ENCODE data around the gene NOS1AP. TPM values are rescaled to one million over a fixed set of nuclear protein-coding genes. Genes with fewer than 3 reads are reported as not detected.

Gene NOS1AP
- total RNA-seq, 2 experiments from 2014 or later = not detected

DNA sequence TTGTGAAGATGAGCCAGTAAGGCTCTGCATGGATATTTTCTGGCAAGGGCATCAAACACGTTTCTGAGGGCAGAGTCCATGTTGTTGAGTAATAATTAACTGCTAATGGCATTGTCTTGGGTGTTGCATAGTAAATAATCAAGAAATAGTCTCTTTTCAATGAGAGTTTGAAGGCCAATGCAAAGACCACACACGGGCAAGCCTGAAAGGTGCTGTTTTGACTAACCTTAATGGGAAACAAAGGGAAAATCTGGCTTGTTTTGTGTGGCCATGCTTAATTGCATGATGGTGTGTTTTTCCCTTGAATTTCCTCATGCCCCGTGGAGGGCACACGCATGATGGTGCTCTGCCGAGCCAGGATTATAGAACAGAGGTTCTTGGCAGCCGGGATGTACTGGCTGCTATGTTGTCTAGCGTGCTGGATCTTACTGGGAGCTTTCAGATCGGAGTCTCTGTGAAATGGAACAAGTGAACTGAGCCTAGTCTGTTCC, 127.6 kb downstream of the NOS1AP start:
- no TSS peak for BruUV-seq (replicated peaks)
- TF ChIP-seq, protein P1, sequence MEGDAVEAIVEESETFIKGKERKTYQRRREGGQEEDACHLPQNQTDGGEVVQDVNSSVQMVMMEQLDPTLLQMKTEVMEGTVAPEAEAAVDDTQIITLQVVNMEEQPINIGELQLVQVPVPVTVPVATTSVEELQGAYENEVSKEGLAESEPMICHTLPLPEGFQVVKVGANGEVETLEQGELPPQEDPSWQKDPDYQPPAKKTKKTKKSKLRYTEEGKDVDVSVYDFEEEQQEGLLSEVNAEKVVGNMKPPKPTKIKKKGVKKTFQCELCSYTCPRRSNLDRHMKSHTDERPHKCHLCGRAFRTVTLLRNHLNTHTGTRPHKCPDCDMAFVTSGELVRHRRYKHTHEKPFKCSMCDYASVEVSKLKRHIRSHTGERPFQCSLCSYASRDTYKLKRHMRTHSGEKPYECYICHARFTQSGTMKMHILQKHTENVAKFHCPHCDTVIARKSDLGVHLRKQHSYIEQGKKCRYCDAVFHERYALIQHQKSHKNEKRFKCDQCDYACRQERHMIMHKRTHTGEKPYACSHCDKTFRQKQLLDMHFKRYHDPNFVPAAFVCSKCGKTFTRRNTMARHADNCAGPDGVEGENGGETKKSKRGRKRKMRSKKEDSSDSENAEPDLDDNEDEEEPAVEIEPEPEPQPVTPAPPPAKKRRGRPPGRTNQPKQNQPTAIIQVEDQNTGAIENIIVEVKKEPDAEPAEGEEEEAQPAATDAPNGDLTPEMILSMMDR (conservative IDR thresholded peaks at IDR 0.05; ENCODE audit: low read length) = no peak
- no peak for TF ChIP-seq EZH2phosphoT487 (IDR thresholded peaks at IDR 0.05; ENCODE audit: borderline replicate concordance, low read depth, low read length)
- Histone ChIP-seq H3K4me2 (ENCODE audit: low read length) (no peak overlapping the region), H3K9me3 (ENCODE audit: low read length) (no peaks in the 10 kb centered on the region), H3K9me2 (ENCODE audit: insufficient read depth, low read length) (no peaks in the 10 kb centered on the region), H3K79me2 (ENCODE audit: insufficient read depth, low read depth, low read length) (no peaks in the 10 kb centered on the region), H4K20me1 (ENCODE audit: insufficient read depth, low read length) (no peaks in the 10 kb centered on the region), H3K36me3 (ENCODE audit: insufficient read depth, low read length) (no peaks in the 10 kb centered on the region), H3K4me1 (ENCODE audit: insufficient read depth, low read length, poor library complexity, severe bottlenecking) (no peaks in the 10 kb centered on the region), H2AFZ (ENCODE audit: low read length) (no peak overlapping the region), H3K27ac (ENCODE audit: low read depth, low read length, poor library complexity, severe bottlenecking) (no peak overlapping the region), H3K4me3 (ENCODE audit: low read depth, low read length, poor library complexity, severe bottlenecking) (no peak overlapping the region)
- no peak for DNase-seq (ENCODE audit: low spot score)
- CTCF ChIA-PET (ENCODE audit: unreplicated experiment) = no interaction called here
- POLR2A ChIA-PET = no interaction called here
- intact Hi-C loops (cut with micrococcal nuclease; ENCODE audit: unreplicated experiment) = no loop called here

DNA sequence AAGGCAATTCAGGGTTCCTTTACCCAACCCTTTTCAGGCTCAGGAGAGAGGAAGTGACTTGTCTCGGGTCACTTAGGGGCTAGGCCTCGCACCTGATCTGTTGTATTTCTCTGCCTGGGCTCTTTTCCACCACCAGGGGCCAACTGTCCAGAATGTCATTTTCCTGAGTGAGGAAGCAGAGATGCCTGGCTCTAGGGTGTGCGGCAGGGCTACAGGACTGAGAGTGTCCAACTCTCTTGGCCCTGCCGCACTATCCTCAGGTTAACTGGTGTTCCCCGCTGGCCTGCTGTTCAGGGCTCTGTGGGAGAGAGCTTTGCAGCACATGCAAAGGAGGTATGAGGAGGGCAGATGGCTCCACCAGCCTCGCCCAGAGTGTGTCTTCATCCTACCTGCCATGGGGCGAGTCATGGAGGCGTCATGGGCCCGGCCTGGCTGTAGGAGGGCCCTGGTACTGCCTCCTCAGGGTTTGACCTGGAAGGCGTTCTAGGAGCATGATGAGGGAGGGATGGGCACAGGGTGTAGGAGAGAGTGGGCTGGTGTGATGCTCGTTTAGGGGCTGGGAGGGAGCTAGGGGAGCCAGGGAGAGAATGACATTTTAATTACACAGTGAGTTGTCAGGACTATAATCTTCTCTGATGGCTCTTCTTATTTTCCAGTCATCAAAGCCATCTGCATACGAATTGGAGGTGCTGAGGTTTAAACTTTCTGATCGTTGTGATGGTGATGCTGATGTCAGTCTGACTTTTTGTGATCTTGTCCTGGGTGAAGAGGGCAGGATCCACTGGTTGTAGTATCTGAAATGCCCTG, 128.3 kb downstream of the NOS1AP start:
- no peaks in the 10 kb centered on the region for H3K9me2 ChIP-seq (ENCODE audit: insufficient read depth, low read length)
- no TSS peak for BruUV-seq (replicated peaks)
- ChIA-PET CTCF (ENCODE audit: unreplicated experiment) (no interaction called here), POLR2A (no interaction called here)
- H3K36me3 ChIP-seq (ENCODE audit: insufficient read depth, low read length) = no peaks in the 10 kb centered on the region
- intact Hi-C loops (cut with micrococcal nuclease; ENCODE audit: unreplicated experiment) = no loop called here
- DNase-seq (ENCODE audit: low spot score) = no peak
- no peak for TF ChIP-seq EZH2phosphoT487 (IDR thresholded peaks at IDR 0.05; ENCODE audit: borderline replicate concordance, low read depth, low read length)
- TF ChIP-seq, protein P1 (conservative IDR thresholded peaks at IDR 0.05; ENCODE audit: low read length) = no peak
- no peaks in the 10 kb centered on the region for H3K9me3 ChIP-seq (ENCODE audit: low read length)
- no peaks in the 10 kb centered on the region for H3K79me2 ChIP-seq (ENCODE audit: insufficient read depth, low read depth, low read length)
- H3K4me1 ChIP-seq (ENCODE audit: insufficient read depth, low read length, poor library complexity, severe bottlenecking) = no peaks in the 10 kb centered on the region
- no peaks in the 10 kb centered on the region for H4K20me1 ChIP-seq (ENCODE audit: insufficient read depth, low read length)
- no peak overlapping the region for H3K4me2 ChIP-seq (ENCODE audit: low read length)
- no peak overlapping the region for H3K4me3 ChIP-seq (ENCODE audit: low read depth, low read length, poor library complexity, severe bottlenecking)
- no peak overlapping the region for H3K27ac ChIP-seq (ENCODE audit: low read depth, low read length, poor library complexity, severe bottlenecking)
- no peak overlapping the region for H2AFZ ChIP-seq (ENCODE audit: low read length)

All from OCI-LY7 (cell line).